Fibroblast of upper back skin (primary cell): Measurements from ENCODE around the gene THY1.

Source experiments
- DNase-seq: peaks from one replicate; pipeline ENCODE4 v3.0.0-alpha.2; 2013

THY1 gene

DNA sequence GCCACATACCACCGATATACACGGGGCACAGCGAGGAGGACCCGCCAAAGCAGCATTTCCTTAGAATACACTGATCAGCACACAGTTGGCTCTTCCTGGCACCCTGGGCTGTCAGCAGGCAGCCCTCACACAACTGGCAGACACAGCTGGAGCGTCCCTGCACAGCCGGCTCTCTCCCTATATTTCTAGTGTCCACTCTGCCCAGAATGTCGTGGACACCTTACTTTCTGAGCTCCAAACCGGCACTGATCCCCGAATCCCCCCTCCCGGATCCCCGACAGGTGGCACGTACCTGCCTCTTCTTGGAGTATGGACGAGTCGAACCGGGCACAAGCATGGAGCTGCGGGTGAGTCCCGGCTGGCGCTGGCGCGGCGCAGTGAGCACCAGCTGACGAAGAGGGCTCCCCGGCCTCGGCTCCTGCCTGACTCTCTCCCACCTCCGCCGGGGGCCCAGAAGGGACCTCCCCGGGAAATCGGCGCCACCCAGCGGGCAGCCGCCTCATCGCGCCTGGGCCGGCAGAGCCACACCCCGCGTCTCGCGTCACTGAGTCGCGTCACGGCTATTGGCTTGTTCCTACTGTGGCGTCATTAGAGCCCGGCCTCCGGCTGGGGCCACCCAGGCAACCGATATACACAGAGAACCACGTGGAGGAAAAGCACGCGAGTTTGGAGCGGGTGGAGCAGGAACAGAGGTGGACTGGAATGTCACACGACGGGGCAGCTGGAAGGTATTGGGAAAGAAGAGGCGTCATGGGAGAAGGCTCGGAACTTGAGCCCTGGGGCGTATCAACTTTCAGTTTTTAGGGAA is 41.6 kb downstream of the THY1 start, which contains the start of gene USP2:
USP2 (minus strand) TSS at position 510 of the 808 bp plus-strand sequence. CDS start 8,210 bp downstream, outside the sequence.
- peak; percentile 94 for DNase-seq

GRCh38 chr11:119380827-119381180 is 42.2 kb downstream of the THY1 start:
- no peak for DNase-seq

DNA sequence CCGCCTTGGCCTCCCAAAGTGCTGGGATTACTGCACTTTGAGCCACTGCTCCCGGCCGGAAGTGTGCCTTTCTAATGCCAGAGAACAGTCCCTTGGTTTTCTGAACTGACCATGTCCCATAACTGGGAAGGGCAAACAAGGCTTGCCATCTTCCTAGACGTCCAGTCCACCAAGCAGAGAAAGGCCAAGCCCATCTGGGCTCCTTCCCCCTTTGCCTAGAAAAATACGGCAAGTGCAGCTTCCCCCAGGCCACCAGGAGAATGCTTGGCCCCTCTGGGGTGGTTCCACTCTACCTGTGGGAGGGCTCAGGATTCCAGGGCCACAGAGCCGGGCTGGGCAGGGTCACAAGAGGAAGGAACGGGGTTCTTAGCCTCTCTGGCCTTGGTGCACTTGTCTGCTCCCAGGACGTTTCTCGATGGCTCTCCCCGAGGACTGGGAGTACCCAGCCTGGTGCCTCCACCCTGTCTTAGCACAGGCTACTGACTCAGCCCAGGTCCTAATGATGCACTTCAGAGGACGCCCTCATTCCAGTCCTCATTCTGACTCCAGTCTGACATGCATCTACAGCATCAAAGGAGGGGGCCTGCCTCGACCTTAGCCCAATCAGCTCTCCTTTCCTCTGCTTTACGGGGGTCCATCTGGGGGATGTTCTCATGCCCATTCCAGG is 42.7 kb downstream of the THY1 start:
- DNase-seq, result no peak

DNA sequence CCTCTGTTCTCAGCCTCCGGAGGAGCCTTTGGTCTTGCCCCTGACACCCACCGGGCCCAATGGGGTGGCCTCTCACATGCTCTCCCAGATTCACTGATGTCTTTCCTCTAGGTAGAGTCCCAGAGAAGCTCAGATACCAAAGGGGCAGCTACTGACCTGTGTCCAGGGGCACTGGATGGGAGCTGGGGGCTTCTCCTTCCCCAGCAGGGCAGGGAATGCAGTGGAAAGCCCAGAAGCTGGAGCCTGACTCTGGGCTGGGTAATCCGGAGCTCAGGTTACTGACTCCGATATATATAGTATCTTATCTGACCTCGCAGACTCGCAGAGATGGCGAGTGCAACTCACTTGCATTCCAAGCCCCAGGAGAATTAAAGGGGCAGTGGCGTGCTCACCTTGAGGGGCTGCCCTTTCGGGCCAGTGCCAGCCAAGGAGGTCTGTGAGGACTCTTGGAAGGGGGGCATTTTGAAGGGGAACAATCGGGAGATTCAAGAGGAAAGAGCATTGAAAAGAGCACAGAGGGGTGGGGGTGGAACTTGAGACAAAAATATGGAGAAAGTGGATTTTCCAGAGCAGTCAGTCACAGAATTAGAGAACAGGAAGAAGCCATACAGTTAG is 44.0 kb downstream of the THY1 start:
- DNase-seq, result no peak

- DNase-seq, result no peak
These were observed 44.9 kb downstream of the THY1 start for GRCh38 chr11:119377961-119378667.

DNA sequence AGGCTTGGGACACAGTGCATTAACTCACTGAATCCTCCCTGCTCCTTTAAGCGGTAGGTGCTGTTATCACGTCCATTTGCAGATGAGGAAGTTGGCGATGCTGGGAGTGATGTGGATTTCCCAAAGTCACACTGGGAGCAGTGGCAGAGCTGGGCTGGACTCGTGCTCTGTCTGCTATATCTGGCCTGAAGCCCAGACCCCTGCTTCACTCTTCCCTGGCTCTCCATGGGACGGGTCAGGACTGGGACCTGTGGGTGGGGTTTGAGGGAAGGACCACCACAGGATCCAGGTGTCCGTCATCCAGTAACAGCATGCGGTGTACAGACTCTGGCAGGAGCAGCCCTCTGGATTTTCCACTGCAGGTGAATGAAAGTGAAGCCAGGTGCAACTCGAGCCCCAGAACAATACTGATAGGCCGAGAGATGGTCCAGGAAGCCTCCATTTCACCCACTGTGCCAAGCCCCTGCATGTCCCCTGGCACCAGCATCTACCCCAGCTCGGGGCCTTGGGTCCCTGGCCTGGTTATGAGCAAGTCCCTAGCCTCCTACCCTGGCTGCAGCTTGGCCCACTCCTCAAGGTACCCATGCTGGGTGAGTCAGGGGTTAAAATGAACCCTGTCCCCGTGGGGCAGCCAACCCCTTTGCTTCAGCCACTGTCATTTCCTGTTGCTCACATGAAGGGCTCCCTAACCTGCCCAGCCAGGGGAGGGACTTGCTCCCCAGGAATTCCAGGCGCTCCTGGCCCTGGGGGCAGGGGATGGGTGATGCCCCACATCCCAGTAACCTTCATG is 45.7 kb downstream of the THY1 start:
- DNase-seq, result no peak

- no peak for DNase-seq
These were observed 46.6 kb downstream of the THY1 start for GRCh38 chr11:119376197-119376847.

GRCh38 chr11:119375337-119376196 is 47.4 kb downstream of the THY1 start:
- peak; percentile 53 for DNase-seq

- DNase-seq, result no peak
These were observed 48.2 kb downstream of the THY1 start for GRCh38 chr11:119374632-119375336.

GRCh38 chr11:119373921-119374631 is 48.9 kb downstream of the THY1 start:
- DNase-seq, result peak; percentile 72

GRCh38 chr11:119373059-119373920 is 49.7 kb downstream of the THY1 start:
- DNase-seq, result no peak

DNA sequence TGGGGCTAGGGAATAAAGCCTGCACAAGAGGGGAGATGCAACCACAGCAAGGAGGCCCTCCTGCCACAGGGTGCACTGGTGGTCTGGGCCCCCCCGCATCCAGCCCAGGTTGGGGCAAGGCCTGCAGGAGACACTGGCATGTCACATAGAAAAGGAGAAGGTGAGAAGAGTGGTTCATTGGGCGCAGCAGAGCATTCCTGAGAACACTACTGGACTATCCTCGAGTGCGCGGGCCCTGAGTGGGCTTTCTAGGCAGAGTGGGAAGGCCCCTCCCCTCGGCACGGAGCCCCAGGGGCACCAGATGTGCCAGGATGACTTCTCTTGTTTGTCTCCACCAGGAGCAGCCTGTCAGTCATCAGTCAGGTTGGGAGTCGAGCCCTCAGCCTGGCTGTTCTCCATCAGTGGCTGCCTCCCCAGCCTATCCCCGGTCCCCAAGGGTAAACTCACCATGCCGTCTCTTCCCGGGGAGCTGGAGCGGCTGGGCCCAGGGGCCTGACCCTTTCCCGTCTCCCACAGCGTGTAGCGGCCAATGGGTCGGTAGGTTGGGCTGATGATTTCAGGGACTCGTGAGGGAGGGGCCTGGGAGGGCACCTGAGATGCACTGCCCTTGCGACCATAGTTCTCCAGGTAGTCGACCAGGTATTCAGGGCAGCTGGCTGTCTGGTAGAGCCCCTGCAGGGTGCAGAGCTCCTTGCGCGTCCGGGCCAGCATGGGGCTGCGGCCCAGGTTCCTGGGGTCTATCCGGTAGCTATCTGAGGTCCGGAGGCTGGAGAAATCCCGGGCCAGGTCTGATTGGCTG is 50.5 kb downstream of the THY1 start:
- no peak for DNase-seq

DNA sequence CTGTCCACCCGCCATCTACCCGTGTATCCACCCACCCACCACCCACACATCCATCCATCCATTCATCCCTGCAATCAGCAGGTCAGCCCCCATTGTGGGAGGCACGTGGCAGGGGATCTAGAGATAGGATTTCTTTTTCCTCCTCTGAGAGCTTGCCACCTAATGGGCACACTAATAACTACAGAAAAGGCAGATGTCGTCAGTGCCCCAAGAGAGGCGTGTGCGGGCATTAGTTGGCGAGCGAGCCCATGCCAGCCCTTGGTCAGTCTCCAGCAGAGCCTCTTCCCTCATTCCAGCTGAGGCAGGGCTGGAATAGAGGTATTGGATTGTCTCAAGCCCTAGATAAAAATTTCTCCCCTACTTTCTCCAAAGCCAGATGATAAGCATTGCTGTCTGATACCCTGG is 51.2 kb downstream of the THY1 start:
- DNase-seq, result no peak

DNA sequence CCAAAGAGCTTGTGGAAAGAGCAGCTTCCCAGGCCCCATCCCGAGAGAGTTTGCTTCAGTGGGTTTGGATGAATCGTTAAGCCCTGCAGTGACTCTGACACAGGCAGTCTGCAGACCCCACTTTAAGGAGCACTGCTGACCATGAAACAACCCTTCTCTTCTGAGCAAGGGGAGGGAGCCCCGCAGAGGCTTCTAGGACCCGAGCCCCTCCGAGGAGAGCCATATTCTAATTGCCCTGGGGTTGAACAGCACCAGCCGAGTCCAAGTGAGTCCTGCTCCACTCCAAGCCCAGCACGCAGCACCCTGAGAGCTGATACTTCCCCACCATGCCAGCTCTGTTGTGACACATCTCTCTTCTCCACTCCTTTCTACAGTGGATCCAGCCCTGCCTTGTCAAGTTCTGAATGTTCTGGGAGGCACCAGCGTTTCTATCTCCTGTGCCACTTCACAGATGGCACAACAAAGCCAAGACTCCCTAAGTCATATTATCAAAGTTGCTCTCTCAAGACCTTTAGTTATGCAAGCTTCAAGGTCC is 51.8 kb downstream of the THY1 start:
- no peak for DNase-seq

DNA sequence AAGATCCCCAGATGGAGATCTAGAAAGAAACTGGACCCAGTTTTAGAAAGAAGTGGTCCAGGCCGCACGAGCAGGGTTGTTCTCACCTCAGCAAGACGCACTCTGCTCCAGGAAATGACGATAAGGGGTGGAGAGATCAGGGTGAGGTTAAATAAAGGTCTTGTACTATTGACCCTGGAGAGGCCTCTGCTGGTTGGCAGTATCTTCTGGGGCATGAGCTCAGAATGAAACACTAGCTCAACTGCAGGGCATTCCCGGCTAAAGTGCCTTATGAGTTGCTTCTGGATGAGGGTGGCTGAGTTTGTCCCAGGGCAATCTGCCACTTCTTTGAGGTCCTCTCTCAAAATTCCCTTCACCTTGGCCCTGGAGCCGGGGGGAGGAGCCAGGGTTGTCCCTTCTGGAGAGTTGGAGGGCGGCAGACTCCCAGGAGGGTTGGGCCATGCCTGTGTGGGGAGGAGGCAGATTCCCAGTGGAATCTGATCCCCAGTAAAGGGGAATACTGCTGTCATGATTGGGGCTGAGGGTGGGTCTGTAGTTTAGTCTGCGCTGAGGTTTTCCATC is 52.4 kb downstream of the THY1 start:
- no peak for DNase-seq

DNA sequence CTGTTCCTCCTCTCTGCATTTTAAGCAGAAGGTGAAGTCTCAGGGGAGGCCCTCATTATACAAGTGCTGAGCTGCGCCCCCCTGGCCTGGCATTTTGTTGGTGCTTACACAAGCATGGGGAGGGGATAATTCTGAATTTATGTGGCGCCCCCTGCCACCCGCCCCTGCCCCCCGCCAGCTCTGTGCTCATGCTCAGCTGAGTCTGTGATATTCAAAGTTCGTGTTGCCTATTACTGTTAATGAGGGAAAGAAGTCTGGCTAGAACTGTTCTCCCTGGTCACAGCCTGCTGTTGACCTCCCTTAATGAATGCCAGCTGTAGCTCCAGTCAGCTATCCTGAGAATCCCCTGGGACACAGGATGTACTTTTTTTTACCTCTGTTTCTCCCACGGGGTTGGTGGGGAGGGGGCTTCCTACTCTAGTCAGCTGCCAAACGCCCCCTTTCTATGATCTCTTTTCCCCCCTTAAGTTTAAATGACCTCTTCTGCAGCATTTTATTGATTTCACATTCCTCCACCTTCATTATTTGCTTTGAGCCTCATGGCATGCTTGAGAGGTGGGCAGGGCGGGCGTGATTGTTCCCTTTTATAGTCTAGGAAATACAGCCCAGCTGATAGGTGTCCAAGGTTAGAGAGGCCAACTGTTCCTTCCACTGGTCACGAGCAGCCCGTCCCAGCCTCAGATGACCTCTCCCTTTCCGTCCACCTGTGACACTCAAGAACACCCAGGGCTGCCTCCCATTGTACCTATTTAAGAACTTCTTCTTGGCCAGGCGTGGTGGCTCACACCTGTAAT is 53.6 kb downstream of the THY1 start:
- DNase-seq, result no peak
